Activated CD8-positive, alpha-beta memory T cell treated with anti-CD3 and anti-CD28 coated beads for 48 hours (primary cell): Measurements from ENCODE around the gene SHROOM4.

Source experiments
- DNase-seq, 3 experiments: peaks; one replicate each; pipeline ENCODE4 v3.0.0-alpha.2; 2020; ENCODE audit warnings: low read depth in 2 of 3, low spot score in 2 of 3

Gene SHROOM4

GRCh38 chrX:50622751-50623150 is 191.2 kb downstream of the SHROOM4 start:
- DNase-seq: no peak

- no peak for DNase-seq
Observed at GRCh38 chrX:50618788-50619558, 195.0 kb downstream of the SHROOM4 start.

GRCh38 chrX:50617183-50617582 is 196.8 kb downstream of the SHROOM4 start:
- no peak for DNase-seq

GRCh38 chrX:50615570-50616158 is 198.3 kb downstream of the SHROOM4 start:
- no peak for DNase-seq

- DNase-seq: no peak
Observed at GRCh38 chrX:50614460-50614859, 199.5 kb downstream of the SHROOM4 start.

GRCh38 chrX:50613846-50614245 is 200.1 kb downstream of the SHROOM4 start:
- no peak for DNase-seq

- no peak for DNase-seq
Observed at GRCh38 chrX:50609796-50610195, 204.2 kb downstream of the SHROOM4 start.

- DNase-seq: no peak
Observed at GRCh38 chrX:50606300-50606950, 207.6 kb downstream of the SHROOM4 start.

- no peak for DNase-seq
Observed at GRCh38 chrX:50596056-50596455, 217.9 kb downstream of the SHROOM4 start.

GRCh38 chrX:50594788-50595187 is 219.2 kb downstream of the SHROOM4 start:
- DNase-seq: no peak

- no peak for DNase-seq
Observed at GRCh38 chrX:50586980-50587379, 227.0 kb downstream of the SHROOM4 start.

GRCh38 chrX:50586407-50586806 is 227.6 kb downstream of the SHROOM4 start:
- no peak for DNase-seq

GRCh38 chrX:50581405-50581804 is 232.6 kb downstream of the SHROOM4 start:
- no peak for DNase-seq

GRCh38 chrX:50579955-50580354 is 234.0 kb downstream of the SHROOM4 start:
- DNase-seq: no peak

- no peak for DNase-seq
Observed at GRCh38 chrX:50577326-50577725, 236.7 kb downstream of the SHROOM4 start.

- DNase-seq: no peak
Observed at GRCh38 chrX:50567636-50568035, 246.4 kb downstream of the SHROOM4 start.

- no peak for DNase-seq
Observed at GRCh38 chrX:50565718-50566117, 248.3 kb downstream of the SHROOM4 start.
